ENCODE data around the gene JAK3. TPM values are rescaled to one million over a fixed set of nuclear protein-coding genes. Genes with fewer than 3 reads are reported as not detected.
A peak's percentile ranks its signal among the peaks of the same experiment; 100 is the strongest.

The JAK3 gene
- total and polyA plus RNA-seq, 10 of the 15 experiments (the other 5 are each of a cell fraction or from before 2014, with no cell fraction given): 7.8 to 67.9 (median 33.3) TPM

GRCh38 chr19:17859533-17860330 lies 11.9 kb upstream of the JAK3 start, which contains the start of gene RPL18A (continued):
- TF ChIP-seq PRDM15 (CRISPR knock-in tag; IDR thresholded peaks at IDR 0.05) (no peak), RFX5 (IDR thresholded peaks at IDR 0.05; ENCODE audit: low read depth, low read length) (no peak), RELA (IDR thresholded peaks at IDR 0.05; ENCODE audit: borderline replicate concordance, partially characterized antibody) (peak; percentile 84), FOXK2 (IDR thresholded peaks at IDR 0.05) (peak; percentile 47; the same call in 1 of the 2 replicates), TBL1XR1 (IDR thresholded peaks at IDR 0.05; ENCODE audit: low read depth, low read length) (no peak), POU2F2 (IDR thresholded peaks at IDR 0.05; ENCODE audit: borderline replicate concordance, low read depth, low read length) (peak; percentile 87), NBN (IDR thresholded peaks at IDR 0.05) (no peak), MXI1 (IDR thresholded peaks at IDR 0.05; ENCODE audit: low read depth, low read length) (peak; percentile 77), BACH1 (IDR thresholded peaks at IDR 0.05; ENCODE audit: borderline replicate concordance) (no peak; the same call in none of the 2 replicates), ZNF622 (IDR thresholded peaks at IDR 0.05) (no peak), CBX5 (IDR thresholded peaks at IDR 0.05; ENCODE audit: low read depth) (no peak), MEF2B (IDR thresholded peaks at IDR 0.05; ENCODE audit: partially characterized antibody, poor library complexity, severe bottlenecking) (no peak), RCOR1 (conservative IDR thresholded peaks at IDR 0.05; ENCODE audit: low read depth, low read length) (no peak), HDAC6 (IDR thresholded peaks at IDR 0.05; ENCODE audit: unreplicated experiment) (no peak), PKNOX1 (IDR thresholded peaks at IDR 0.05) (peak; percentile 100), GATAD2B (conservative IDR thresholded peaks at IDR 0.05; ENCODE audit: low read depth) (peak; percentile 67), SP1 (IDR thresholded peaks at IDR 0.05; ENCODE audit: low read depth, low read length) (peak; percentile 98), NKRF (conservative IDR thresholded peaks at IDR 0.05) (peak; percentile 95), RAD21 (IDR thresholded peaks at IDR 0.05; ENCODE audit: insufficient read depth, low read depth, low read length) (peak; percentile 82), DPF2 (IDR thresholded peaks at IDR 0.05) (peak; percentile 98), CEBPB (IDR thresholded peaks at IDR 0.05; ENCODE audit: borderline replicate concordance in 1 of 2, low read depth in 2 of 2, low read length in 2 of 2) (no peak), MYC (IDR thresholded peaks at IDR 0.05; ENCODE audit: insufficient read depth, insufficient read length, insufficient replicate concordance, low read length, severe bottlenecking) (peak; percentile 89), EGR1 (IDR thresholded peaks at IDR 0.05; ENCODE audit: borderline replicate concordance in 1 of 2, low read depth in 2 of 2, low read length in 2 of 2) (no peak), YY1 (IDR thresholded peaks at IDR 0.05; ENCODE audit: low read depth, low read length) (peak; percentile 94)

Measured in GM12878 (cell line).